ENCODE measurements around the gene BMPER. TPM values are rescaled to one million over a fixed set of nuclear protein-coding genes. Genes with fewer than 3 reads are reported as not detected.

The BMPER gene
- total RNA-seq, 1 experiment from 2014 or later: 1.5 TPM

DNA sequence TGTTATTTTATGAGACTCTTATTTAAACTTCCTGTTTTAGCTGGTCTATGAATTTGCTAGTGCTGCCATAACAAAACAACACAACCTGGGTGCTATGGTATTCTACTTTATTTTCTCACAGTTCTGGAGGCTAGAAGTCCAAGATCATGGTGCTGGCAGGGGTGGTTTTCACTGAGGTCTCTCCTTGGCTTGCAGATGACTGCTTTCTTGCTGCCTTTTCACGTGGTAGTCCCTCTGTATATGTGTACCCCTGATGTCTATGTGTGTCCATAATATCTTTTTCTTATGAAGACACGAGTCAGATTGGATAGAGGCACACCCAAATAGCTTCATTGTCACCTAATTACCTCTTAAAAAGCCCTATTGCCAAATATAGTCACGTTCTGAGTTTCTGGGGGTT lies 270.5 kb downstream of the BMPER start:
- DNase-seq (ENCODE audit: low read depth): no peak

DNA sequence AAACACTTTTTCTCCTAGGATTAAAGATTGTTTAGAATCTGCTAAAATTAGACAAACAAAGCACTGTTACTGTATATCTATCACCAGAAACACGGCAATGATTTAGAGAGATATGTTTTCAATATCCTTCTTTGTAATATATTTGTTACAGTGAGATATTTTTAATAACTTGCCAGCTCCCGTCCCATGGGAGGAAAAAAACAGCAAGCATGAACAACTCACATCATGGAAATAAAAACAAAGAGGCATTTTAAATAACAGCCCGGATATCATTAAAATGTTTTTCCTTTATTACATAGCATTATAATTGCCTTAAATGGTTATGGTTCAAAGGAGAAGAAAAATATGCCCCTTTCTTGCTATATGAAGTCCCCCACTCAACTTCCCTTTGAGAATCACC lies 272.1 kb downstream of the BMPER start:
- no peak for DNase-seq (ENCODE audit: low read depth)

DNA sequence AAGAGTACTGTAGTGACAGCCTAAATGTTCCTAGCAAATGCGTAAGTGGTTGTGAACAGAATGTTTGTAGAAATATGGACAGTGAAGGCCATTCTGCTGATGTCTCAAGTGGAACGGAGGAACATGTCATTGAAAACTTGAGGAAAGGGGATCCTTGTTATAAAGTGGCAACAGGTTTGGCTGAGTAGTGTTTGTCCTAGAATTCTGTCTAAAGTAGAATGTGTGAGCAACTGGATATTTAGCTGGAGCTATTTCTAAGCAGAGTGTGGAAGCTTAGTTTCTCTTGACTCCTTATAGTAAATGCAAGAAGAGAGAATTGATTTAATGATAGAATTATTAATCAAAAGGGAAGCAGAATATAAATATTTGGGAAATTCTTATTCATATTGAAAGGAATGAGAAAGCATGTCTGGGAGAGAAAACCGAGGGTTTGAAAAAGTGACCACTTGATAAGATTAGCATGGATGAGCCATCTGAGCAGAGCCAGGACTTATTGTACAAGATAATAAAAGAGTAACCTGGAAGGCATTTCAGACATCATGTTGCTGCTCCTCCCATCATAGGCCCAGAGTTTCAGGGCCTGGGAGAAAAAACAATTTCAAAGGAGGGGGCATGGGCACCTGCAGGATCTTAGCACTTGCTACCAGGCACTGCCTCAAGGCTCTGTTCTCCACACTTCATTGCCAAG lies 276.1 kb downstream of the BMPER start:
- no peak for DNase-seq (ENCODE audit: low read depth)

GRCh38 chr7:34184466-34184865 lies 279.1 kb downstream of the BMPER start:
- DNase-seq (ENCODE audit: low read depth): no peak

GRCh38 chr7:34187798-34188307 lies 282.5 kb downstream of the BMPER start:
- peak; percentile 13 for DNase-seq (ENCODE audit: low read depth)

DNA sequence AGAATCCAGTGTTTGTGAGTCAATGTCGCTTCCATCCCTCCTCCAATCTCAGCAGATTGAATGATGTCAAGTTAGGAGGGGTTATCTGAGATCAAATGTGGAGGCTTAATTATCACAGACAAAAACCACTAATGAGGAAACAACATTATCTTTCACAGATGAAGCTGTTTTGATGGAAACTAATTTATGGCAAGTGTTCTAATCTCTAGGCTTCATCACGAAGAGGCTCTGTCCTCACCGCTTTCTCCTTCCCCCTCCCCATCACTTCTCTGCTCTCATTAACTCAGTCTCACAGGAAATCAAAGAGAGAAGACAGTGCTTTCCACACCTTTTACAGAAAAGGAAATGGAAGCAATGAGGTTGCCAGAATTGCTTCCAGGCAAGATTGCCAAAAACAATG lies 283.7 kb downstream of the BMPER start:
- DNase-seq (ENCODE audit: low read depth): no peak

DNA sequence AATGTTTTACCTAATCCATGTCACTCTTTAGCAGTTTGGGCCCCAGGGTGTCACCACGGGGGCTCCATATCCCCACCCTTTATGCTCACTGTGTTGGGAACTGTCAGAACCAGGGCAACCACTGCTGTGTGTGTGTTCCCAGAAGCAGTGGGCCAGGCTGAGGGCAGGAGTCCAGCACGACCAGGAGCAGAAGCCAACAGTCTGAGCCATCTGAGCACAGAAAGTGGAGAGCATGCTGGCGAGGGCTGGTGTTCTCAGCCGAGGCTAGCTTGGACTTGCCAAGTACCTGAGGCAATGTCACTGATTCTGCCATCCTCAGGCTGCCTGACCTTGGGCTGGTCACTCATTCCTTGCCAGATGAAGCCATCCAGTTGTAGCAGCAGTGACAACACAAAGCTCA lies 285.0 kb downstream of the BMPER start:
- DNase-seq (ENCODE audit: low read depth): no peak

- DNase-seq (ENCODE audit: low read depth): no peak
These were observed 285.8 kb downstream of the BMPER start for GRCh38 chr7:34191162-34191561.

DNA sequence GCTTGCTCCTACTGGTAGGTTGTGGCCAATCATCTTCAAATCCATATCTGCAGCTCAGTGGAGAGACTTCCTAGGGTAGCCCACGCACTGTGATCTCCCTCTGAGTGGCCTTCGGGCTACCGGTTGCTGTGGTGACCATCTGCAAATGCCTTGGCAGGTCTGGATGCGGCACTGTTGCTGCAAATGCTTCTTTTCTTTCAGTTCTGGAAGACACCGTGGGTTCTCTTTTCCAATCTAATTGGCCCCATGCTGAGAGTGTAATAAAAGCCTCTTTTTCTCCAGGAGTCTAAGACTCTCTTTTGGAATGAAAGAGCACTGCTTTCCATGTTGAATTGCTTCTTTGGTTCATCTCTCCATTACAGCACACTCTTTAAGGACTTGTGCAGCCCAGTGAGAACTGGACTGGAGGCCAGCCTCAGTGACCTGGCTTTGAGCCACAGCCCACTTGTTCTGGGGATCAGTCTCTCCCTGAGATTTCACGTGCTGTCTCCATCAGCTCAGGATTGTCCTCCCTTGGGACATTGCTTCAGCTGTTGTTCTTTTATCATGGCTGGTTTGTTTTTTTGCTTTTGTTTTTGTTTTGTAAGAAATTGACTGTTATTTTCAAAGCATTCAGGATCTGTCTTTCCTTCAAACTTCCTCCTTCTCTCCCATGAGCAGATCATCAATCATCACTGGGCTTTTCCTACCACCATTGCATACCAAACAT lies 286.6 kb downstream of the BMPER start:
- DNase-seq (ENCODE audit: low read depth): no peak

- no peak for DNase-seq (ENCODE audit: low read depth)
These were observed 287.6 kb downstream of the BMPER start for GRCh38 chr7:34192906-34193305.

- no peak for DNase-seq (ENCODE audit: low read depth)
These were observed 292.9 kb downstream of the BMPER start for GRCh38 chr7:34198231-34198641.

Measured in M059J (cell line).